GM12891 (cell line): ENCODE measurements around the gene ROGDI.

Source experiments
- POLR2A ChIP-seq: IDR thresholded peaks from 2 replicates; pipeline ENCODE4 v1.6.1; 2011; ENCODE audit warnings: low read depth, low read length, control low read depth
- POLR2AphosphoS5 ChIP-seq: IDR thresholded peaks from 2 replicates; pipeline ENCODE4 v1.6.1; 2011; ENCODE audit warnings: low read depth, low read length, control low read depth
- SPI1 ChIP-seq: IDR thresholded peaks from 2 replicates; pipeline ENCODE4 v1.6.1; 2011; ENCODE audit warnings: low read depth, low read length, control low read depth
- TAF1 ChIP-seq: IDR thresholded peaks from 2 replicates; pipeline ENCODE4 v1.6.1; 2011; ENCODE audit warnings: low read depth, low read length, control low read depth

- TF ChIP-seq POLR2A (no peak), POLR2AphosphoS5 (no peak), TAF1 (no peak), SPI1 (no peak)
Observed at GRCh38 chr16:4826526-4826925, 24.1 kb upstream of the ROGDI start.
